Measurements from ENCODE around the gene ZNF701. TPM values are rescaled to one million over a fixed set of nuclear protein-coding genes. Genes with fewer than 3 reads are reported as not detected.
"Not testable (repeated sequence)": the region's sequence is repeated elsewhere in the genome, so short reads cannot be mapped to it uniquely, and the experiment has no call there.

ZNF701 gene
- total RNA-seq, 1 donor from 2014 or later = 15.6 TPM

DNA sequence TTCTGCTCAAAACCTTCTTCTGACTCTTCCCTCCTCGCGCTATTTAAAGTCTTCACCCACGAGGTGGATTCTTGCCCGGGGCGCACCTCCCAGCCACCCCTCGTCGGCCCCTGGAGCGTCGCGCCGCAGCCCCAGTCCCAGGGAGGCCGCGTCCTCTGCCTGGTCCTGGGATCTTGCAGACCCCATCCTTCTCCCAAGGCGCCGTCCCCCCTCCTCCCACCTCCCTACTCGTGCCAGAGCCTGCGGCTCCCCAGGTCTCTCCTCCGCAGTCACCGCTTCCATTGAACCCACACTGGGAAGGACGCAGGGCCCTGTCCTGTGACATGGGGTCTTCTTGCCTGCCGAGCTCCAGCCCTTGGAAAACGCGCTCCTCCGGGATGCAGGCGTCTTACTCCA is 42.1 kb upstream of the ZNF701 start:
- Mint-ChIP-seq H3K27ac (ENCODE audit: unreplicated experiment) (peak overlapping the region; percentile 97), H3K27me3 (ENCODE audit: unreplicated experiment) (no peaks in the 10 kb centered on the region), H3K36me3 (ENCODE audit: unreplicated experiment) (peaks cover 14% of the 10 kb centered on the region), H3K9me3 (ENCODE audit: unreplicated experiment) (no peaks in the 10 kb centered on the region), H3K4me1 (ENCODE audit: unreplicated experiment) (peaks cover 15% of the 10 kb centered on the region), H3K4me3 (ENCODE audit: unreplicated experiment) (peak overlapping the region; percentile 95)
- no peak for DNase-seq (ENCODE audit: extremely low spot score, unreplicated experiment)
- TF ChIP-seq CTCF (IDR thresholded peaks at IDR 0.05) = no peak

DNA sequence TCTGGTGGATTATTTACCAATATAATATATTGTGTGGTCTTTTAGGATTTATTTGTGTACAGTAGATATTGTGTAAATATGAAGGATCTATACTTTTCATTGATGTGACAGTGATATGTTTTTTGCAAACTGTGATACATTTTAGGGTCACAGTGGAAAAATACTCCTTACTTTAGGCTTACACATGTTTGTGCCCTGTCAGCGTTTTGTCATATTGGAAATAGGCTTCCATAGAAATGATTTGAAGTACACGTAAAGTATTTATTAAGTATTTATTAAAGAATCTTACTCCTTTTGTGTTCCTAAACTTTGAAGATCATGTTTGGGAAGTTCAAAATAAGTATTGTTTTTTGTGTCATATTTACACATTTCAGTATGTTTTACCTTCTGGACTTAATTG is 37.6 kb upstream of the ZNF701 start:
- peaks cover 27% of the 10 kb centered on the region for H3K4me1 Mint-ChIP-seq (ENCODE audit: unreplicated experiment)
- no peak overlapping the region for H3K4me3 Mint-ChIP-seq (ENCODE audit: unreplicated experiment)

GRCh38 chr19:52533901-52534300 is 36.2 kb upstream of the ZNF701 start:
- DNase-seq (ENCODE audit: extremely low spot score, unreplicated experiment) = no peak
- H3K4me3 Mint-ChIP-seq (ENCODE audit: unreplicated experiment) = peak overlapping the region; percentile 88

More for the DNA sequence above, 37.6 kb upstream of the ZNF701 start:
- Mint-ChIP-seq H3K9me3 (ENCODE audit: unreplicated experiment) (no peaks in the 10 kb centered on the region), H3K36me3 (ENCODE audit: unreplicated experiment) (peaks cover 19% of the 10 kb centered on the region), H3K27me3 (ENCODE audit: unreplicated experiment) (no peaks in the 10 kb centered on the region), H3K27ac (ENCODE audit: unreplicated experiment) (no peak overlapping the region)
- TF ChIP-seq CTCF (IDR thresholded peaks at IDR 0.05) = no peak
- no peak for DNase-seq (ENCODE audit: extremely low spot score, unreplicated experiment)

GRCh38 chr19:52535385-52535770 is 34.7 kb upstream of the ZNF701 start:
- Mint-ChIP-seq H3K4me3 (ENCODE audit: unreplicated experiment) (peak overlapping the region; percentile 88), H3K36me3 (ENCODE audit: unreplicated experiment) (peaks cover 29% of the 10 kb centered on the region), H3K4me1 (ENCODE audit: unreplicated experiment) (peaks cover 18% of the 10 kb centered on the region)
- H3K27ac Mint-ChIP-seq (ENCODE audit: unreplicated experiment); H3K9me3 Mint-ChIP-seq (ENCODE audit: unreplicated experiment); H3K27me3 Mint-ChIP-seq (ENCODE audit: unreplicated experiment); DNase-seq (ENCODE audit: extremely low spot score, unreplicated experiment): not testable (repeated sequence)

More at GRCh38 chr19:52533901-52534300, 36.2 kb upstream of the ZNF701 start:
- Mint-ChIP-seq H3K27me3 (ENCODE audit: unreplicated experiment) (no peaks in the 10 kb centered on the region), H3K36me3 (ENCODE audit: unreplicated experiment) (peaks cover 24% of the 10 kb centered on the region), H3K4me1 (ENCODE audit: unreplicated experiment) (peaks cover 18% of the 10 kb centered on the region), H3K9me3 (ENCODE audit: unreplicated experiment) (no peaks in the 10 kb centered on the region), H3K27ac (ENCODE audit: unreplicated experiment) (no peak overlapping the region)
- TF ChIP-seq CTCF (IDR thresholded peaks at IDR 0.05) = no peak

- peaks cover 31% of the 10 kb centered on the region for H3K36me3 Mint-ChIP-seq (ENCODE audit: unreplicated experiment)
- peaks cover 18% of the 10 kb centered on the region for H3K4me1 Mint-ChIP-seq (ENCODE audit: unreplicated experiment)
- H3K27ac Mint-ChIP-seq (ENCODE audit: unreplicated experiment) = peak overlapping the region; percentile 89
- peaks cover 5% of the 10 kb centered on the region for H3K9me3 Mint-ChIP-seq (ENCODE audit: unreplicated experiment)
- peak; percentile 33 for TF ChIP-seq CTCF (IDR thresholded peaks at IDR 0.05)
- DNase-seq (ENCODE audit: extremely low spot score, unreplicated experiment) = peak; percentile 90
- H3K4me3 Mint-ChIP-seq (ENCODE audit: unreplicated experiment) = peak overlapping the region; percentile 88
- H3K27me3 Mint-ChIP-seq (ENCODE audit: unreplicated experiment) = no peaks in the 10 kb centered on the region
Measured at GRCh38 chr19:52535771-52536447, 34.2 kb upstream of the ZNF701 start.

All from osteocyte (in vitro differentiated cells).